ENCODE data around the gene JAKMIP1.
"Not testable (repeated sequence)": the region's sequence is repeated elsewhere in the genome, so short reads cannot be mapped to it uniquely, and the experiment has no call there.

The JAKMIP1 gene

GRCh38 chr4:6008766-6009385 lies 191.5 kb downstream of the JAKMIP1 start:
- no peak for TF ChIP-seq CTCF (IDR thresholded peaks at IDR 0.05; ENCODE audit: low read depth, low read length)
- in situ Hi-C loops (cut with HindIII; ENCODE audit: low sequenced_read_pairs) = no loop called here
- H3K4me3 ChIP-seq (ENCODE audit: low read depth, low read length) = no peak overlapping the region
- DNase-seq (ENCODE audit: low read depth, low spot score) = no peak

- in situ Hi-C loops (cut with HindIII; ENCODE audit: low sequenced_read_pairs) = no loop called here
- no peak overlapping the region for H3K4me3 ChIP-seq (ENCODE audit: low read depth, low read length)
- no peak for TF ChIP-seq CTCF (IDR thresholded peaks at IDR 0.05; ENCODE audit: low read depth, low read length)
- no peak for DNase-seq (ENCODE audit: low read depth, low spot score)
Observed at GRCh38 chr4:6008092-6008551, 192.2 kb downstream of the JAKMIP1 start.

GRCh38 chr4:6005175-6005574 lies 195.2 kb downstream of the JAKMIP1 start:
- no peak for DNase-seq (ENCODE audit: low read depth, low spot score)
- in situ Hi-C loops (cut with HindIII; ENCODE audit: low sequenced_read_pairs) = no loop called here

GRCh38 chr4:6003485-6003884 lies 196.9 kb downstream of the JAKMIP1 start:
- in situ Hi-C loops (cut with HindIII; ENCODE audit: low sequenced_read_pairs); DNase-seq (ENCODE audit: low read depth, low spot score); H3K4me3 ChIP-seq (ENCODE audit: low read depth, low read length): not testable (repeated sequence)

More at GRCh38 chr4:6005175-6005574, 195.2 kb downstream of the JAKMIP1 start:
- no peak overlapping the region for H3K4me3 ChIP-seq (ENCODE audit: low read depth, low read length)
- no peak for TF ChIP-seq CTCF (IDR thresholded peaks at IDR 0.05; ENCODE audit: low read depth, low read length)

- no peak for DNase-seq (ENCODE audit: low read depth, low spot score)
- in situ Hi-C loops (cut with HindIII; ENCODE audit: low sequenced_read_pairs) = no loop called here
- no peak for TF ChIP-seq CTCF (IDR thresholded peaks at IDR 0.05; ENCODE audit: low read depth, low read length)
- no peak overlapping the region for H3K4me3 ChIP-seq (ENCODE audit: low read depth, low read length)
Observed at GRCh38 chr4:6002926-6003325, 197.4 kb downstream of the JAKMIP1 start.

GRCh38 chr4:6002492-6002833 lies 197.9 kb downstream of the JAKMIP1 start:
- TF ChIP-seq CTCF (IDR thresholded peaks at IDR 0.05; ENCODE audit: low read depth, low read length) = no peak
- no peak for DNase-seq (ENCODE audit: low read depth, low spot score)
- no peak overlapping the region for H3K4me3 ChIP-seq (ENCODE audit: low read depth, low read length)
- in situ Hi-C loops (cut with HindIII; ENCODE audit: low sequenced_read_pairs) = no loop called here

GRCh38 chr4:6001680-6002491 lies 198.5 kb downstream of the JAKMIP1 start:
- in situ Hi-C loops (cut with HindIII; ENCODE audit: low sequenced_read_pairs) = no loop called here
- no peak for DNase-seq (ENCODE audit: low read depth, low spot score)
- H3K4me3 ChIP-seq (ENCODE audit: low read depth, low read length) = no peak overlapping the region
- TF ChIP-seq CTCF (IDR thresholded peaks at IDR 0.05; ENCODE audit: low read depth, low read length) = no peak
